K562 (cell line): Measurements from ENCODE around the gene CDC42EP5. TPM values are rescaled to one million over a fixed set of nuclear protein-coding genes. Genes with fewer than 3 reads are reported as not detected.

Experiments used
- ID3 ChIP-seq, 2 experiments: fragments of 250-450 bp in 1 of 2; fragments of 450-650 bp in 1 of 2; sonication (Bioruptor Pico) in 1 of 2; IDR thresholded peaks; 2 replicates each; pipeline versions ENCODE4 v1.6.1 to v1.8.0; 2016 to 2021; ENCODE audit warnings: mild to moderate bottlenecking in 2 of 2, moderate library complexity in 2 of 2, missing compliant biosample characterization in 1 of 2, missing genetic modification characterization in 1 of 2
- POLR2AphosphoS2 ChIP-seq: IDR thresholded peaks from 2 replicates; pipeline ENCODE4 v1.6.1; 2012; ENCODE audit warnings: low read length, improper control_type of control experiment
- POLR2G ChIP-seq: fragments of 200-400 bp; formaldehyde crosslinking; IDR thresholded peaks from 2 replicates; pipeline ENCODE4 v1.6.1; 2017; ENCODE audit warnings: low read depth, mild to moderate bottlenecking, antibody characterized with exemption, low read length, moderate library complexity
- SMARCE1 ChIP-seq: fragments of 450-650 bp; IDR thresholded peaks from 2 replicates; pipeline ENCODE4 v1.7.1; 2016; ENCODE audit warnings: mild to moderate bottlenecking
- SP1 ChIP-seq: sonication (generic); formaldehyde crosslinking; IDR thresholded peaks from 2 replicates; pipeline ENCODE4 v1.8.1; 2022; ENCODE audit warnings: mild to moderate bottlenecking, missing genetic modification reagents
- YY1 ChIP-seq, 3 experiments: IDR thresholded peaks; 2 replicates each; pipeline ENCODE4 v1.6.1; 2011; ENCODE audit warnings: low read length in 2 of 3, mild to moderate bottlenecking in 2 of 3, moderate library complexity in 2 of 3, borderline replicate concordance in 1 of 3, control low read depth in 1 of 3, low read depth in 1 of 3; ENCODE audit not compliant: insufficient read depth in 3 of 3, insufficient replicate concordance in 2 of 3, control insufficient read depth in 1 of 3, insufficient read length in 1 of 3; ENCODE audit errors: extremely low read depth in 1 of 3
- ZBTB33 ChIP-seq: sonication (generic); formaldehyde crosslinking; IDR thresholded peaks from 2 replicates; pipeline ENCODE4 v1.8.1; 2023; ENCODE audit warnings: mild to moderate bottlenecking, missing genetic modification reagents
- ZMIZ1 ChIP-seq, 2 experiments: fragments of 150-350 bp in 1 of 2; IDR thresholded peaks; 2 replicates each; pipeline ENCODE4 v1.6.1; 2012 to 2016; ENCODE audit warnings: low read depth in 2 of 2, low read length in 2 of 2, mild to moderate bottlenecking in 1 of 2, moderate library complexity in 1 of 2
- ZNF217 ChIP-seq: sonication (generic); formaldehyde crosslinking; IDR thresholded peaks from 2 replicates; pipeline ENCODE4 v1.8.0; 2022; ENCODE audit warnings: mild to moderate bottlenecking, missing genetic modification reagents
- ZNF592 ChIP-seq: fragments of 450-650 bp; IDR thresholded peaks from 2 replicates; pipeline ENCODE4 v1.6.1; 2017; ENCODE audit warnings: antibody characterized with exemption, mild to moderate bottlenecking
- polyA plus RNA-seq, 8 experiments: library from polyadenylated mRNA; depleted of rRNA in 4 of 8; stranded (reverse) in 5 of 8; unstranded in 3 of 8; fragments of >200 nt; fragmentation: Nextera tagmentation in 2 of 8; fragmentation: Illumina TruSeq in 1 of 8; extraction: Ambion mirVana in 2 of 8; extraction: Trizol in 1 of 8; gene quantifications; 2 replicates each; pipeline versions ENCODE4 v1.2.1 to v1.2.3, GENCODE V29; 2011 to 2014; ENCODE audit warnings: inconsistent platforms in 1 of 8, missing spikeins in 1 of 8
- total RNA-seq, 7 experiments: library from RNA; depleted of rRNA in 6 of 7; stranded (reverse); fragments of >200 nt in 6 of 7; fragmentation: Illumina TruSeq in 2 of 7; extraction: Trizol in 2 of 7; gene quantifications; 2 replicates each; pipeline versions ENCODE4 v1.2.1 to v1.2.3, GENCODE V29; 2011 to 2021; ENCODE audit warnings: low replicate concordance in 1 of 7

The CDC42EP5 gene
- total and polyA plus RNA-seq, 9 of the 15 experiments (the other 6 are each of a cell fraction or from before 2014, with no cell fraction given): 0.15 to 0.38 TPM; not detected in 7

GRCh38 chr19:54462655-54463530, 10.2 kb downstream of the CDC42EP5 start (continued):
- TF ChIP-seq ZNF592 (peak; percentile 44; the same call in 1 of the 2 replicates), SP1 (CRISPR knock-in tag) (no peak), YY1 (IDR thresholded peaks at IDR 0.05; ENCODE audit: borderline replicate concordance in 1 of 3, control insufficient read depth in 1 of 3, extremely low read depth in 1 of 3, insufficient read depth in 3 of 3, insufficient read length in 1 of 3, insufficient replicate concordance in 2 of 3, low read depth in 1 of 3, low read length in 2 of 3) (no peak), ID3 (CRISPR knock-in tag; IDR thresholded peaks at IDR 0.05) (no peak), ID3 (tag; IDR thresholded peaks at IDR 0.05) (0 out of 2 replicates have a peak, but pooled peaks have one; percentile 25), POLR2AphosphoS2 (peak; percentile 78; the same call in 1 of the 2 replicates), ZBTB33 (CRISPR knock-in tag) (peak; percentile 99), SMARCE1 (no peak), ZNF217 (CRISPR knock-in tag) (no peak), ZMIZ1 (IDR thresholded peaks at IDR 0.05; ENCODE audit: low read depth in 2 of 2, low read length in 2 of 2) (no peak), POLR2G (peak; percentile 83)
